H1 (cell line): Measurements from ENCODE around the gene SBF2. TPM values are rescaled to one million over a fixed set of nuclear protein-coding genes. Genes with fewer than 3 reads are reported as not detected.

Experiments used
- CTCF ChIA-PET: fragments of 300-600 bp; sonication (Branson Sonifier 250); formaldehyde crosslinking; loops from one replicate; lab custom pipeline; 2021; ENCODE audit not compliant: partially characterized antibody; lab: Charles Lee
- POLR2A ChIA-PET: fragments of 300-600 bp; sonication (Branson Sonifier 250); formaldehyde crosslinking; loops from one replicate; lab custom pipeline; 2021; ENCODE audit warnings: inconsistent platforms; ENCODE audit not compliant: partially characterized antibody; lab: Charles Lee
- DNase-seq, 2 experiments: peaks; one replicate each; pipeline versions ENCODE4 v3.0.0 to v3.0.0-alpha.2; 2010 to 2022; ENCODE audit warnings: low spot score in 2 of 2, low read depth in 1 of 2, mixed read lengths in 1 of 2
- FAIRE-seq: peaks from 2 replicates; lab custom pipeline; 2011; peaks lifted over from hg19 to GRCh38; lab: Jason Lieb, UNC
- H2AFZ ChIP-seq: 2 replicates; pipeline ENCODE4 v1.8.1; 2012; ENCODE audit warnings: low read length, inconsistent platforms
- H2AK5ac ChIP-seq: 2 replicates; pipeline ENCODE4 v1.6.1; 2013; ENCODE audit warnings: low read depth, low read length
- H2BK120ac ChIP-seq: replicated peaks from 2 replicates; pipeline ENCODE3; 2013; ENCODE audit warnings: low read depth, low read length, inconsistent platforms
- H2BK12ac ChIP-seq: 2 replicates; pipeline ENCODE4 v1.6.1; 2013; ENCODE audit warnings: low read depth, low read length
- H2BK15ac ChIP-seq: 2 replicates; pipeline ENCODE4 v1.6.1; 2013; ENCODE audit warnings: low read length
- H2BK20ac ChIP-seq: 2 replicates; pipeline ENCODE4 v1.6.1; 2013; ENCODE audit warnings: low read length
- H2BK5ac ChIP-seq: 2 replicates; pipeline ENCODE4 v1.6.1; 2013; ENCODE audit warnings: low read depth, low read length
- H3K14ac ChIP-seq: 2 replicates; pipeline ENCODE4 v1.6.1; 2013; ENCODE audit warnings: inconsistent platforms; ENCODE audit not compliant: insufficient read length
- H3K18ac ChIP-seq: 2 replicates; pipeline ENCODE4 v1.6.1; 2013; ENCODE audit warnings: low read length; ENCODE audit errors: extremely low read depth
- H3K23ac ChIP-seq: 2 replicates; pipeline ENCODE4 v1.6.1; 2013; ENCODE audit warnings: inconsistent platforms; ENCODE audit not compliant: insufficient read length
- H3K23me2 ChIP-seq: 2 replicates; pipeline ENCODE4 v1.6.1; 2013; ENCODE audit warnings: low read depth, low read length
- H3K27ac ChIP-seq: 2 replicates; pipeline ENCODE4 v1.6.1; 2011; ENCODE audit warnings: low read depth, low read length, inconsistent platforms
- H3K27me3 ChIP-seq, 4 experiments: replicated peaks in 1 of 4; 1 replicate in 1 of 4; 2 replicates in 3 of 4; pipeline versions ENCODE4 v1.6.1 to v1.8.1; 2011 to 2013; ENCODE audit warnings: low read length in 3 of 4, mild to moderate bottlenecking in 3 of 4, inconsistent platforms in 2 of 4, mixed read lengths in 2 of 4, moderate library complexity in 1 of 4; ENCODE audit not compliant: control insufficient read depth in 3 of 4, insufficient read depth in 3 of 4; ENCODE audit errors: extremely low read depth in 1 of 4
- H3K36me3 ChIP-seq, 4 experiments: 2 replicates each; pipeline versions ENCODE4 v1.6.1 to v1.8.1; 2011 to 2013; ENCODE audit warnings: mild to moderate bottlenecking in 4 of 4, low read length in 3 of 4, moderate library complexity in 2 of 4, control low read depth in 1 of 4, inconsistent platforms in 1 of 4; ENCODE audit not compliant: insufficient read depth in 4 of 4, control insufficient read depth in 2 of 4
- H3K4ac ChIP-seq: replicated peaks from 2 replicates; pipeline ENCODE3; 2013; ENCODE audit warnings: low read length, low read depth, mixed read lengths, inconsistent platforms; ENCODE audit not compliant: insufficient read length
- H3K4me1 ChIP-seq, 4 experiments: replicated peaks in 1 of 4; 1 replicate in 1 of 4; 2 replicates in 3 of 4; pipeline versions ENCODE4 v1.6.1 to v1.8.1; 2011 to 2013; ENCODE audit warnings: low read length in 3 of 4, inconsistent platforms in 2 of 4, mixed read lengths in 1 of 4; ENCODE audit not compliant: insufficient read depth in 4 of 4, control insufficient read depth in 3 of 4
- H3K4me2 ChIP-seq, 2 experiments: 2 replicates each; pipeline versions ENCODE4 v1.6.1 to v1.8.1; 2011 to 2013; ENCODE audit warnings: low read depth in 2 of 2, low read length in 2 of 2, control low read depth in 1 of 2, inconsistent platforms in 1 of 2, mild to moderate bottlenecking in 1 of 2; ENCODE audit not compliant: insufficient read depth in 1 of 2
- H3K4me3 ChIP-seq, 4 experiments: fragments of 200-600, 300-600 bp in 1 of 4; sonication (generic), shearing (Covaris generic), sonication (Bioruptor Twin) in 1 of 4; 2 replicates each; pipeline versions ENCODE4 v1.5.1 to v1.8.1; 2011 to 2016; ENCODE audit warnings: low read length in 4 of 4, low read depth in 3 of 4, control low read depth in 2 of 4, inconsistent platforms in 2 of 4, mild to moderate bottlenecking in 2 of 4, mixed read lengths in 1 of 4, moderate library complexity in 1 of 4; ENCODE audit not compliant: insufficient read depth in 2 of 4; ENCODE audit errors: extremely low read depth in 1 of 4
- H3K56ac ChIP-seq: replicated peaks from 2 replicates; pipeline ENCODE3; 2013; ENCODE audit warnings: low read depth, mild to moderate bottlenecking, mixed read lengths, low read length, inconsistent platforms; ENCODE audit not compliant: insufficient read length
- H3K79me1 ChIP-seq: 2 replicates; pipeline ENCODE4 v1.6.1; 2013; ENCODE audit warnings: low read depth, low read length, control low read depth
- H3K79me2 ChIP-seq, 2 experiments: 2 replicates each; pipeline versions ENCODE4 v1.6.1 to v1.8.1; 2012 to 2013; ENCODE audit warnings: low read length in 2 of 2, mild to moderate bottlenecking in 2 of 2, inconsistent platforms in 1 of 2; ENCODE audit not compliant: insufficient read depth in 2 of 2, control insufficient read depth in 1 of 2
- H3K9ac ChIP-seq, 4 experiments: replicated peaks in 1 of 4; 1 replicate in 1 of 4; 2 replicates in 3 of 4; pipeline versions ENCODE4 v1.6.1 to v1.8.1; 2011 to 2013; ENCODE audit warnings: low read depth in 3 of 4, low read length in 3 of 4, control low read depth in 2 of 4, mild to moderate bottlenecking in 2 of 4, moderate library complexity in 2 of 4, inconsistent platforms in 1 of 4; ENCODE audit errors: extremely low read depth in 1 of 4
- H3K9me3 ChIP-seq, 2 experiments: 2 replicates each; pipeline versions ENCODE4 v1.6.1 to v1.8.1; 2012 to 2013; ENCODE audit warnings: mild to moderate bottlenecking in 2 of 2, moderate library complexity in 2 of 2, control low read depth in 1 of 2, inconsistent platforms in 1 of 2, low read depth in 1 of 2, low read length in 1 of 2, mixed read lengths in 1 of 2; ENCODE audit not compliant: insufficient read depth in 2 of 2
- H4K20me1 ChIP-seq, 2 experiments: replicated peaks in 1 of 2; 2 replicates each; pipeline versions ENCODE3 to v1.8.1; 2011 to 2013; ENCODE audit warnings: inconsistent platforms in 2 of 2, low read length in 2 of 2, mild to moderate bottlenecking in 1 of 2; ENCODE audit not compliant: insufficient read depth in 2 of 2, control insufficient read depth in 1 of 2
- H4K5ac ChIP-seq: 2 replicates; pipeline ENCODE4 v1.6.1; 2013; ENCODE audit warnings: low read length, low read depth, mixed read lengths, inconsistent platforms; ENCODE audit not compliant: insufficient read length
- H4K8ac ChIP-seq: 2 replicates; pipeline ENCODE4 v1.8.0; 2013; ENCODE audit warnings: mild to moderate bottlenecking, moderate library complexity, low read length, inconsistent platforms; ENCODE audit not compliant: insufficient read depth; ENCODE audit errors: extremely low read depth
- H4K91ac ChIP-seq: replicated peaks from 2 replicates; pipeline ENCODE3; 2013; ENCODE audit warnings: low read length, mixed read lengths, inconsistent platforms; ENCODE audit not compliant: insufficient read length
- BCL11A ChIP-seq, 2 experiments: IDR thresholded peaks; one replicate each; pipeline ENCODE4 v1.6.1; 2011; ENCODE audit warnings: low read depth in 2 of 2, low read length in 2 of 2, mild to moderate bottlenecking in 2 of 2
- CHD1 ChIP-seq: IDR thresholded peaks from 2 replicates; pipeline ENCODE4 v1.6.1; 2012; ENCODE audit warnings: low read depth, low read length, improper control_type of control experiment
- MAFK ChIP-seq: IDR thresholded peaks from 2 replicates; pipeline ENCODE4 v1.6.1; 2012; ENCODE audit warnings: low read depth, mild to moderate bottlenecking, improper control_type of control experiment, low read length
- RAD21 ChIP-seq, 2 experiments: IDR thresholded peaks in 1 of 2; conservative IDR thresholded peaks in 1 of 2; 2 replicates each; pipeline ENCODE4 v1.6.1; 2011; ENCODE audit warnings: low read depth in 2 of 2, low read length in 2 of 2, improper control_type of control experiment in 1 of 2, inconsistent platforms in 1 of 2, mild to moderate bottlenecking in 1 of 2, moderate library complexity in 1 of 2
- RXRA ChIP-seq: IDR thresholded peaks from 2 replicates; pipeline ENCODE4 v1.6.1; 2011; ENCODE audit warnings: low read depth, mild to moderate bottlenecking, low read length, moderate library complexity; ENCODE audit not compliant: insufficient read depth
- SUZ12 ChIP-seq: fragments of 200-600 bp; sonication (generic); IDR thresholded peaks from 2 replicates; pipeline ENCODE4 v1.6.1; 2012; ENCODE audit warnings: mild to moderate bottlenecking, inconsistent platforms, low read length, moderate library complexity, mixed read lengths
- TAF1 ChIP-seq: IDR thresholded peaks from 2 replicates; pipeline ENCODE4 v1.6.1; 2011; ENCODE audit warnings: mild to moderate bottlenecking, low read depth, low read length
- WGBS, 2 experiments: shearing (Covaris generic) in 1 of 2; methylation state at CpG; one replicate each; pipeline versions ENCODE4 v1.1.6 to v1.1.7; 2013 to 2015; ENCODE audit warnings: low lambda C conversion rate in 2 of 2, mixed read lengths in 2 of 2, inconsistent platforms in 1 of 2, low coverage in 1 of 2, missing lambda C conversion rate in 1 of 2; ENCODE audit not compliant: insufficient replicate concordance in 2 of 2, insufficient coverage in 1 of 2, insufficient read length in 1 of 2; ENCODE audit errors: extremely low coverage in 1 of 2, missing lambda C conversion rate in 1 of 2; 5-methylcytosine and 5-hydroxymethylcytosine counted together
- polyA plus RNA-seq, 7 experiments: library from polyadenylated mRNA; depleted of rRNA in 3 of 7; stranded (reverse) in 5 of 7; unstranded in 2 of 7; fragments of >200 nt in 5 of 7; fragments of 200-250 nt in 2 of 7; gene quantifications; 1 replicate in 5 of 7; 2 replicates in 1 of 7; 4 replicates in 1 of 7; pipeline versions ENCODE4 v1.2.1 to v1.2.3, GENCODE V29; 2011 to 2013; ENCODE audit warnings: missing spikeins in 2 of 7, mixed read lengths in 2 of 7
- total RNA-seq: library from RNA; stranded (reverse); fragmentation: NEBNext Ultra II Directional; extraction: Animal tissue kit (Norgen Biotek cat#: 25700); gene quantifications from 2 replicates; pipeline ENCODE4 v1.2.1, GENCODE V29; 2021
- TF ChIP-seq, protein P1 (sequence below): IDR thresholded peaks from 2 replicates; pipeline ENCODE4 v1.6.1; 2011; ENCODE audit warnings: low read depth, mild to moderate bottlenecking, low read length; ENCODE audit not compliant: insufficient read depth
- TF ChIP-seq, protein P2 (sequence below), 3 experiments: IDR thresholded peaks; 1 replicate in 2 of 3; 2 replicates in 1 of 3; pipeline versions ENCODE4 v1.5.1 to v1.6.1; 2011; ENCODE audit warnings: low read length in 3 of 3, mild to moderate bottlenecking in 3 of 3, inconsistent platforms in 2 of 3, low read depth in 1 of 3, moderate library complexity in 1 of 3; ENCODE audit not compliant: insufficient read depth in 1 of 3; ENCODE audit errors: control extremely low read depth in 1 of 3
- TF ChIP-seq, protein P3 (sequence below): IDR thresholded peaks from 2 replicates; pipeline ENCODE4 v1.6.1; 2012; ENCODE audit warnings: inconsistent platforms

The SBF2 gene
- total and polyA plus RNA-seq, 2 of the 8 experiments (the other 6 are each of a cell fraction or from before 2014, with no cell fraction given): 36.7 to 50.5 TPM

DNA sequence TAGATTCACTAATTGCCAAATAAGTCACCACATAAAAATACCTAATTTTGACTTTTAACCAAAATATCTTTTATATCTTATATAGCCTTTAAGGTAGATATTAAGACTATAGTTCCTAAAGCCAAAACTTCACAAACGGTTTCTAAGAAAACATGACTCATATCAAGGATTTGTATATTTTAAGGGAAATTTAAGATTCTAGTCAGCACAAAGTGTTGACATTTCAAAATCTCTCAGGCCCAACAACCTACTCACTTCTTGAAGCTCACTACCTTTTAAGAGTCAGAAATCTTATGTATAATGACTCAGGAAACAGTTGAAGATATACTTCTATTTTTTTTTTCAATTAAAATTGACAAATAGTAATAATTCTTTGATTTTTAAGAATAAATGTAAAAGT, 221.9 kb downstream of the SBF2 start:
- Histone ChIP-seq H2BK15ac (no peak overlapping the region), H3K79me2 (peaks cover 0 to 2% of the 10 kb centered on the region in 2 experiments; a peak in 1 of 4 replicates), H3K23me2 (no peaks in the 10 kb centered on the region), H3K4me2 (no peak overlapping the region), H3K18ac (no peak overlapping the region), H3K27ac (no peak overlapping the region), H2AFZ (no peak overlapping the region), H2BK5ac (no peak overlapping the region), H3K4me3 (no peak overlapping the region), H3K9ac (no peak overlapping the region), H2BK12ac (no peak overlapping the region), H3K27me3 (no peaks in the 10 kb centered on the region), H3K56ac (no peak overlapping the region), H2AK5ac (no peak overlapping the region), H2BK120ac (no peak overlapping the region), H3K9me3 (no peaks in the 10 kb centered on the region), H3K14ac (no peak overlapping the region), H3K4me1 (peaks cover 2 to 8% (median 5%) of the 10 kb centered on the region in 4 experiments; a peak in 6 of 7 replicates), H4K8ac (no peak overlapping the region), H2BK20ac (no peak overlapping the region), H4K20me1 (no peaks in the 10 kb centered on the region), H3K36me3 (no peaks in the 10 kb centered on the region), H3K23ac (no peak overlapping the region), H3K4ac (no peak overlapping the region), H4K5ac (no peak overlapping the region), H3K79me1 (no peaks in the 10 kb centered on the region), H4K91ac (no peak overlapping the region)
- DNase-seq: no peak
- CTCF ChIA-PET: interaction anchor here (0.7 kb wide), 1 partner anchor 18 kb away, joined by 3 read pairs; no protein-coding TSS in a partner anchor
- 91% methylated on average over 1 of the region's 1 CpG; no CpG with 5 or more reads in 1 of the 2 experiments for WGBS, 2 experiments
- POLR2A ChIA-PET: no interaction called here
- no peak for FAIRE-seq
- TF ChIP-seq RXRA (no peak), SUZ12 (no peak), TAF1 (no peak), BCL11A (IDR thresholded peaks at IDR 0.05; ENCODE audit: low read depth in 2 of 2, low read length in 2 of 2) (no peak), MAFK (no peak), RAD21 (IDR thresholded peaks at IDR 0.05 in 1 of 2, conservative IDR thresholded peaks at IDR 0.05 in 1 of 2; ENCODE audit: low read depth in 2 of 2, low read length in 2 of 2) (no peak), CHD1 (no peak)
- TF ChIP-seq, protein P1, sequence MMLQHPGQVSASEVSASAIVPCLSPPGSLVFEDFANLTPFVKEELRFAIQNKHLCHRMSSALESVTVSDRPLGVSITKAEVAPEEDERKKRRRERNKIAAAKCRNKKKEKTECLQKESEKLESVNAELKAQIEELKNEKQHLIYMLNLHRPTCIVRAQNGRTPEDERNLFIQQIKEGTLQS: no peak
- TF ChIP-seq, protein P2, sequence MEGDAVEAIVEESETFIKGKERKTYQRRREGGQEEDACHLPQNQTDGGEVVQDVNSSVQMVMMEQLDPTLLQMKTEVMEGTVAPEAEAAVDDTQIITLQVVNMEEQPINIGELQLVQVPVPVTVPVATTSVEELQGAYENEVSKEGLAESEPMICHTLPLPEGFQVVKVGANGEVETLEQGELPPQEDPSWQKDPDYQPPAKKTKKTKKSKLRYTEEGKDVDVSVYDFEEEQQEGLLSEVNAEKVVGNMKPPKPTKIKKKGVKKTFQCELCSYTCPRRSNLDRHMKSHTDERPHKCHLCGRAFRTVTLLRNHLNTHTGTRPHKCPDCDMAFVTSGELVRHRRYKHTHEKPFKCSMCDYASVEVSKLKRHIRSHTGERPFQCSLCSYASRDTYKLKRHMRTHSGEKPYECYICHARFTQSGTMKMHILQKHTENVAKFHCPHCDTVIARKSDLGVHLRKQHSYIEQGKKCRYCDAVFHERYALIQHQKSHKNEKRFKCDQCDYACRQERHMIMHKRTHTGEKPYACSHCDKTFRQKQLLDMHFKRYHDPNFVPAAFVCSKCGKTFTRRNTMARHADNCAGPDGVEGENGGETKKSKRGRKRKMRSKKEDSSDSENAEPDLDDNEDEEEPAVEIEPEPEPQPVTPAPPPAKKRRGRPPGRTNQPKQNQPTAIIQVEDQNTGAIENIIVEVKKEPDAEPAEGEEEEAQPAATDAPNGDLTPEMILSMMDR (IDR thresholded peaks at IDR 0.05; ENCODE audit: control extremely low read depth in 1 of 3, insufficient read depth in 1 of 3, low read depth in 1 of 3, low read length in 3 of 3): no peak
- TF ChIP-seq, protein P3, sequence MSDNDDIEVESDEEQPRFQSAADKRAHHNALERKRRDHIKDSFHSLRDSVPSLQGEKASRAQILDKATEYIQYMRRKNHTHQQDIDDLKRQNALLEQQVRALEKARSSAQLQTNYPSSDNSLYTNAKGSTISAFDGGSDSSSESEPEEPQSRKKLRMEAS: no peak
